GM19025 (cell line): ENCODE results near the gene VPS8.

Experiments used
- ATAC-seq: cut with Tn5 transposase; IDR thresholded peaks from one replicate; pipeline ENCODE4 v1.9.1; 2021; ENCODE audit warnings: mild to moderate bottlenecking, low read depth, moderate library complexity; ENCODE audit not compliant: unreplicated experiment

VPS8 gene

GRCh38 chr3:184811999-184812661 is at the start of gene VPS8:
TSS of gene VPS8 (plus strand) at chr3:184812166. CDS start at chr3:184824633, 12,467 bp downstream.
- peak; percentile 87 for ATAC-seq

DNA sequence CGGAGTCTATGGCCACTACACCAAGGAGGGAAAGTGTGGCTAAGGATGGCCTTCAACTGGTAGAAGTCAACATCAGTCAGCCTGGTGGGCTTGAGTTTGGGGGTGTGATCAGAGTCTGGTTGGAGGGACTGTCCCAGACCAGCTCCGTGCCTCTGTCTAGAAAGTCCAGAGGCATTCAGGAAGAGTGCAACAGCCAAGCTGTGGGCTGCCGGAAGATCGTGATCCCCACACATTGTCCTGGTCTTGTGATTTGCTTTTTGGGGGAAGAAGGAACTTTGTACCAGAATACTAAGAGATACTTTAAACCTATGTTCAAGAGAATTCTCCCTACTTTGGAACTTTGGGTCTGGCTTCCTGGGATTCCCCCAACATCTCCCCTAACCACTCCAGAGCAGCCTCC is 47.8 kb upstream of the VPS8 start:
- no peak for ATAC-seq

GRCh38 chr3:184765047-184765729 is 46.8 kb upstream of the VPS8 start:
- no peak for ATAC-seq

GRCh38 chr3:184765730-184766074 is 46.3 kb upstream of the VPS8 start:
- no peak for ATAC-seq

DNA sequence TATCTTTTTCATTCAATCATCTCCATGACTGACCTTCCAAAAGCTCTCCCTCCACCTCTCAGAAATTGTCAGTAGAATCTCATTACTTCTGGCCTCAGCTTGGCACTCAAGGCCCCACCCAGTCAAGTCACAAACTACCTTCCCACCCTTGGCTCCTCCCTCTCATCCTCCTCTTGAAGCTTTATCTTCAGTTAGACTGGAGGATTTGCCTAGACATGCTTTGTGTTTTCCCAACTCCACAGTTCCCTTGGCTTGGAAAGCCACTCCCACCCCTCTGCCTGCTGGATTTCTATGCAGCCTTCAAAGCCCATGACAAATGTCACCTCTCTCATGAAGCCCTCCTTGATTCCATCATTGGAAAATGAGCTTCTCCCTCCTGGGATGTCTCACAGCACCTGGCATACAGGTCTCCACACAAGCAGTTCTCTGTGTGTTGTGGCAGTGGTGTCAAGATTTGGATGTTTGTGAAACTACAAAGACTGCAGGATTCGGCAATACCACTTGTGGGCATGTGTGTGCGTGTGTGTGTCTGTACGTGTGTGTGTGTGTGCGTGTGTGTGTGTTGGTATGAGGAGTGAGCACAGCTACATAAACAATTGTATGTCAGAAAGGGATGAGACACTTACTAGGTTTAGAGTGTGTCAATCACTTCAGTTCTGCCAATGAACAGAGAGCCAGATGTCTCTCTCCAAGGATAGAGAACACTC is 45.3 kb upstream of the VPS8 start:
- no peak for ATAC-seq

DNA sequence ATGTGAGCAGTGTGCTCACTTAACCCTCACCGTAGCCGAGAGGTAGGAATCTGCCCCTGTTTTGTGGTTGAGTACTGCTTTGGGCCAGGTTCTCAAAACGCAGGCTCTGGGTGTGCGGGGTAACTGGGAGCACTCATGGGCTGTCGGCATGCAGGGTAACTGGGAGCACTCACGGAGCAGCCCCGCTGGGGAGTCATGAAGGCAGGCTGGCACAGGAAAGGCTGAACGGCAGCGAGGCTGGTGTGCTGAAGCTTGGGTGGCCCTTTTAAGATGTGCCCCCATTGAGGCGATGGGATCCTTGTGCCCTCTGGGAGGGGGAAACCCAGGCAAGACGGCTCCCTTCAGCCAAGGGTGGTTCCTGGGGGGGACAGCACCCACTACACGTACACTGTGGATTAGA is 44.6 kb upstream of the VPS8 start:
- no peak for ATAC-seq

DNA sequence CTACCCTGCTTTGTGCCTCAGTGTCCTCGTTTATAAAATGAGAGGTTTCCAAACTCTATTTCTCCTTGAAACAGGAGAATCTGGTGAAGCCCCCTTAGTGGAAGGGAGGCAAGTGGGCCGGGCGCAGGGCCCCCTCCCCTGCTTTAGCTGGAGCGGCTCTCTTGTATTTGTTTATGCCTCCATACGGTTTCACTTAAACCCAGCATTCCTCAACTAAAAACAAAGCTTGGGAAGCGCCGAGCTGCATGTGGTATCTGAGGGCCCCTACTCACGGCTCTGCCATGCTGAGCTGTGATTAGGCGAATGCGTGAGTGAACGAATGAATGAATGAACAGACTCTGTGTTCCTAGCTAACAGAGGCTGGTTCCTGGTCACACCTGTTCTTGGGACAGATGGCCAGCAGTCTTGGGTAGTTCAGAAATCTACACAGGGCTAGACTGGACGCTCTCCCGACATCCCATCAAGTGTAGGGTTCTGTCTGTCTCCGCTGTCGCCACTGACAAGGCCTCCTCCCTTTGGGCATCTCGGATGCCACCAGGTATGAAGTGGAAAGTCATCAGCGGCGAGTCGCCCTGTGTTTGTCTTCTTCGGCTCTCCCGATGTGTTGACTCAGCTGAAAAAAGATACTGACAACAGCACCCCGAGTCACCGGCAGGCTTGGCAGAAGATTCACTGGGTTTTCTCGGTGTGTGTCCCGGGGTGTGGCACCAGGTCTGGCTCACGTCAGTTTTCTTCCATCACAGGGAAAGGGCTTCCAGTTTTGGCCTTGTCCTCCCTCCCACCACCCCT is 42.4 kb upstream of the VPS8 start:
- no peak for ATAC-seq

DNA sequence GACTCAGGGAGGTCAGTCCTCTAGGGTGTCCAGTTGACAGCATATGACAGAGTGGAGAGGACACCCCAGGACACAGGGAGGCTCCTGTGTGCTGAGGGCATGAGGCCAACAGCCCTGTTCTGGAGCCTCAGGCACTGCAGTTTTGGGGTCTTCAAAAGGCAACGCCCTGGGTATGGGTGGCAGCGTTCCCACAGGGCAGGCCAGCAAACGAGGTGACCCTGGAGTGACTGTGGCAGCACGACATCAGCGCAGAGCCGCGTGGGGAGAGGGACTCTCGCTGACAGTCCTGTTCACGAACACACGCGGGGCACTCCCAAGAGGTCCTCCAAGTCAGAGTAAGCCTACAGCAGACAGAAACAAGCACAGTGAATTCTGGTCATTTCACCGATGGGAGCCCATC is 41.4 kb upstream of the VPS8 start:
- no peak for ATAC-seq

DNA sequence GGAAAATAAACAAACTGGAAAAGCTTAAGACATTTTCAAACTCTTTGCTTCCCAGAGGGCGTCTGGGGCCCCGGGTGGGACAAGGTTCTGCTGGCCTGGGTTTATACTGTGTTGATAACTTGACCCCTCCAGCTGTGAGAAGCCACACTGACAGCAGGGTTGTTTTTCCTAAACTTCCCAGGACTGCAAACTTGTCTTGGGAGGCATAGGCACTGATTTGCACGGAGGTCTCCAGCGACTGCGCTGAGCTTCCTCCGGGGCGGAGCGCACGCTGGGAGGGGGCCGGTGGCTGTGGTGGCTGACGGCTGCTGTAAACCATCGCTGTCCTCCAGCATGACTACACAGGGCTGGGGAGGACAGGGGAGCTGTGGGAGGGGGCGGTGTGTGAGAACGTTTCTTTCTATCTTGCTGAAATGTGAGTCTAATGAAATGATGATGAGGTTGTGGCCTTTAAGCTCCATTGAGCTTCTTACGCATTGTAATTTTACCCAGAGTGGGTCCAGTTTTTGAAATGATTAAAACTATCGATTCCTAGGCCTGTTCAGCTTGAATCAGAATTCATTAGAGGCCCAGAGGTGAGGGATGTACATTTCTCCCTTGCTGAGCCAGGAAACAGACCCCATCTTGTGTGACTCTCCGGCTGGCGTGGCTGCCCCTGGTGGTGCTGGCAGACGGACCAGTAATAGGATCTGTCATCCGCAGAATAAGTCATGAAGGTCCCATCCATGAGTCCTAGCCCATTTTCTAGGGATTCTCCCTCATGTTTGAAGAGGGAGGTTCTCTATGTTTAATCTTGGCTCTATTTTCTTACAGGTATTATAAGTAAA is 40.5 kb upstream of the VPS8 start:
- ATAC-seq, result no peak

DNA sequence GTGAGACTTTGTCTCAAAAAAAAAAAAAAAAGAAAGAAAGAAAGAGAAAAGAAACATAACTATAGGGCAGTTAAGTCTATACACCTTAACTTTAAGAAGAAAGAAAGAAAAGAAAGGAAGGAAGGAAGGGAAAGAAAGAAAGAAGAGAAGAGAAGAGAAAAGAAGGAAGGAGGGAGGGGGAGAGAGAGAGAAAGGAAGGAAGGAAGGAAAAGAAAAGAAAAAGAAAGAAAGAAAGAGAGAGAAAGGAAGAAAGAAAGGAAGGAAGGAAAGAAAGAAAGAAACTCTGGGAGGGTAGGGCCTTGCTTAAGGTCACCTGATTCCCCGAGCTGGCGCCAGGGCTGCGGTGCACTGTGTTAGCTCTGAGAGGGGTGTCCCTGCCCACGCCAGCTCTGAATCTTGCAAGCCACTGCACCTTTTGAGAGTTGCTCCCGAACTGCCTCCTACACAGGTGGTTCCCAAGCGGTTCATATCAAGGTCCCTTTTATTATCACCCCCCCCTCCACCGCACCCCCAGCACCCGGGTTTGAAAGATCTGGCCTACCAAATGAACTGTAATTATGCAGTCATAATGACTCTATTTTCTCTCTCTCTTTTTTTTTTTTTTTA is 39.2 kb upstream of the VPS8 start:
- ATAC-seq, result no peak

DNA sequence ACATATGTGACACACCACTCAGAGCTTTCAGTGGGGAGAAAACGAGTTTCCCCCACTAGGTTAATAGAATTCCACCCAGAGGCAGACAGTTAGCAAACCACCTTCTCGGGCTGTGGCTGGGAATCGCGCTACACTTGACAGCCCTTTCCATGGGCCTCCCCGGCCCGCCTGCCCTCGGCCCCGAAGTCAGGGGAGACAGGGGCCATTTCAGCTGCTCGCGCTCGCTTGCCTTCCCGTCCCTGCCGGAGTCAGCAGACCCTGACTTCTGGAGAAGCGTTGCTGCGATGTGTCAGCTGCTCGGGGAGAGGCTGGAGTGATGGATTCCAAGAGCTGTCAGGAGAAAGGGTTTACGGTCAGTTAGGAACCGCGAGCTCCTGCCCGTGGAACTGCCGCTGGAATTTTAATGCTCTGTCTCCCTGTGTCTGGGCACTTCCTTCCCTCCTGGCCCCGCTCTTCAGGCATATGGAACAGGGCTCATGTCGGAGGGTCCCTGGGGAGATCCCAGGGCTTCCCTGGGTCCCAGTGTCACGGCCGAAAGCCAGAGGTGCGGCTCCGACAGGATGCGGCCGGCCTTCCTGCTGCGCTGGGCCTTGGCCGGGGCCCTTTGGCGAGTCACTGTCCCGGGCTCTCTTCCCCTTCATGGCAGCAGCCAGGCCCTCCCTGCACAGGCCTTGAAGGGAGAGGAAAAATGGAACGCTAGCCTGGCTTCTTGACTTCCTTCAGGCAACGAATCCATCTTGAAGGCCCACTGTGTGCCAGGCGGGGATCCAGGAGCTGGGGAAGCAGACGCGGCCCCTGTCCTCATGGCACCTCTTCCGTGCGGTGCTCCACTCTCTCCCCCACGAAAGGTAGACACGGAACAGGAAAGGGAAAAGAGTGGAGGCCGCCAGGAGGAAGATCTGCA is 38.4 kb upstream of the VPS8 start:
- ATAC-seq, result no peak

DNA sequence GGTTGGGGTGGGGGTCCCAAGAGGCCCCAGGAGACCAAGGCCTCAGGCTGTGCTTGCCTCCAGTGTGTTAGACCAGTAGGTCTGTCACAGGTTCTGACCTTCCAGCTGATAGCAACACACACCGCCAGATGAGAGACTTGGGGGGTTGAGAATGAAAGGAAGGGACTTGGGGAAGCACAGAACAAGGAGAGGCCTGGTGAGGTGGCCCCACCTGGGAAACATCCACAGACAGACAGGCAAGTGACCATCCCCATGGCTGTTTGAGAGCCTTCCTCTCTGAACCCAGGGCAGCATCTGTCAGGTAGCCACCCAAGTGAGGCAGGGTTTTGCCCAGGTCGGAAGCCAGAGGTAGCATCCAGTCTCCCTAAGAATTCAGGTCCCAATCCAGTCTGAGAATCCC is 35.0 kb upstream of the VPS8 start:
- ATAC-seq, result no peak

- no peak for ATAC-seq
These were observed 34.2 kb upstream of the VPS8 start for GRCh38 chr3:184777566-184778356.

DNA sequence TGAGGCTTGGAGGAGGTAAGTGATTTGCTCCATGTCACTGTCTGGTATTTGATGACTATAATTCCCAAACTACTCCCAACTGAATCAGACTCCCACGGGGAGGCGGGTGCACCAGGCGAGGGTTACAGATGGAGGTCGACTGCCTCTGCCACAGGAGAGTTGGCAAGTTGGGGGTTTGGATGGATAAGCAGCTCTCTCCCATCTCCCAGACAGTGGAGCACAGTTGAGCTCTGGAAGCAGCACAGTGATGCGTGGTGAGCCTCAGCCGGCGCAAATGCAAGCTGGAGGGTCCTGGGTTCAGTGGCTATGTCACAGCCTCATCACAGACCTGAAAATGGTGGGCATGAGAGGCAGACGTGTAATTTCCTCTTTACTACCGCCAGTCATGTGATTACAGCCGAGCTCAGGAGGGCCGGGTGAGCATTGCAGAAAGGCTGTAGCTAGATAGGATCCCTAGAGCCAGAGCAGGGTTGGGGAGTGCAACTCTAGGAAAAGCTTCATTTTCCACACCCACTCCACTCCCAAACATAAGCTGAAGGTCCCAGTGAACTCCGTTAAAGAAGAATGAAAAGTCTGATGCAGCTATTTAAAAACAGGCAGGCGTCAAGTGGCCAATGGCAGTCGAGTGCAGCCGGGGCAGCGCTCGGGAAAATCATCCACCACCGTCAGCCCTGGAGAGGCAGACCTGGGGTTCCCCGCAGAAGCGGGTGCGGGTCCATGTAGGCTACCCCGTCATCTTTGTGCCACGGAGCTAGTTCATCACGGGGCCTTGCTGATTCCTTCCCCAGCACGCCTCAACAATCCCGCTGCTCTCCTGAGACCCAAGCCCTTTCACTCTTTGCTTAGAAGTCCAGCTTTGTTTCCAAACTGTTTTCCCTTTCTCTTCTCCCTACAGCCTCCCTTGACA is 33.3 kb upstream of the VPS8 start:
- no peak for ATAC-seq

DNA sequence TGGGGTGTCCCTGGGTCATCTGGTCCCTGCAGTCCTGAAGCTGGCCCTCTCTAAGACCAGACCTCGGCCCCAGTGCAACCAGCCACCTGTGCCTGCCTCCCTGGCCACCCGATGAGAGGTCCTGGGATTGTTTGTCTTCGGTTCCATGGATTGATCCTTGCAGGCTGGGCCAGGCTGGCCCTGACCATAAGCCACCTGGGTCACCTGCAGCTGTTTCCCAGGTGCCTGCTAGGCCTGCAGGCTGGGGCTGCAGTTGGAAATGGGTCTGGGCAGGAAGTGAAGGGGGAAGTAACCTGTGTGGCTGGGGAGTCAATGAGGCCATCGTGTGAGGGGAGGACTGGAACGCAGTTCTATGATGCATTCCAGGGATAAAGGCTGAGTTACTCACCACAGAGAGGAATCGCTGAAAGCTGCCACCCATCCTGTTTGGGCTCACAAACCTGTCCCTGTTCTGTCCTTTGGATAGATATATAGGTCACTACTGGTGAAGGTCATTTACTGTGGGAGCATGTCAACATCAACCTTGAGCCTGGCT is 30.9 kb upstream of the VPS8 start:
- ATAC-seq, result no peak

- ATAC-seq, result no peak
These were observed 30.2 kb upstream of the VPS8 start for GRCh38 chr3:184781801-184782200.

DNA sequence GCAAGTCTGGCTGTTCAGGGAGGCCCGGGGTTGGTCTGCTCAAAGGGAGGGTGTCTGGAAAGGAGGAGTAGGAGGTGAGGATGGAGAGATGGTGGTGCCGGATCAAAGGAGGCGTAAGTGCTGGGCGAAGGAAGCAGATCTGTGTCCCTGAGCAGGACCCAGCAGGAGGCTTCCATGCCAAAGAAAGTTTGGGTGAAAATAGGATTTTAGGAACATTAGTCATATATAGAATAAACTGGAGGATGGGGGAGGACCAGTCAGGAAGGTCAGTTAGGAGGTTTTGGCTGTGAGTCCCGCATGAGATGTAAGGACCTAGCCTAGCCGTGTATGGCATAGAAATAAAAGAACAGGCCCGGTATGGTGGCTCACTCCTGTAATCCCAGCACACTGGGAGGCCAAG is 28.6 kb upstream of the VPS8 start:
- ATAC-seq, result no peak
